Fibroblast of the aortic adventitia (primary cell): ENCODE measurements around the gene ZNF521. TPM values are rescaled to one million over a fixed set of nuclear protein-coding genes. Genes with fewer than 3 reads are reported as not detected.
A peak's percentile ranks its signal among the peaks of the same experiment; 100 is the strongest.

Source experiments
- DNase-seq: peaks from one replicate; pipeline ENCODE4 v3.0.0-alpha.2; 2010; ENCODE audit warnings: low read depth
- H3K4me3 ChIP-seq: 2 replicates; pipeline ENCODE4 v1.5.1; 2011; ENCODE audit warnings: low read depth, mild to moderate bottlenecking, control low read depth, low read length, moderate library complexity
- CTCF ChIP-seq: IDR thresholded peaks from 2 replicates; pipeline ENCODE4 v1.5.1; 2011; ENCODE audit warnings: mild to moderate bottlenecking, low read length, control low read depth, inconsistent platforms; ENCODE audit not compliant: insufficient read depth
- total RNA-seq: library from RNA; depleted of rRNA; stranded (reverse); fragments of >200 nt; gene quantifications from 2 replicates; pipeline ENCODE4 v1.2.3, GENCODE V29; 2012; ENCODE audit warnings: low replicate concordance

ZNF521 gene
- total RNA-seq, 1 donor: 35.7 TPM

- peak; percentile 41 for DNase-seq
- no peak overlapping the region for H3K4me3 ChIP-seq
- TF ChIP-seq CTCF: no peak
Observed at GRCh38 chr18:25262920-25263319, 89.0 kb downstream of the ZNF521 start.

GRCh38 chr18:25261768-25262167 lies 90.2 kb downstream of the ZNF521 start:
- DNase-seq: no peak
- no peak overlapping the region for H3K4me3 ChIP-seq
- no peak for TF ChIP-seq CTCF

GRCh38 chr18:25256439-25256838 lies 95.5 kb downstream of the ZNF521 start:
- no peak for TF ChIP-seq CTCF
- no peak overlapping the region for H3K4me3 ChIP-seq
- DNase-seq: no peak

GRCh38 chr18:25253779-25254178 lies 98.2 kb downstream of the ZNF521 start:
- no peak overlapping the region for H3K4me3 ChIP-seq
- no peak for TF ChIP-seq CTCF
- peak; percentile 20 for DNase-seq

- no peak for DNase-seq
- no peak overlapping the region for H3K4me3 ChIP-seq
- TF ChIP-seq CTCF: no peak
Observed at GRCh38 chr18:25253136-25253535, 98.8 kb downstream of the ZNF521 start.

- no peak for TF ChIP-seq CTCF
- DNase-seq: peak; percentile 36
- H3K4me3 ChIP-seq: no peak overlapping the region
Observed at GRCh38 chr18:25251068-25251467, 100.9 kb downstream of the ZNF521 start.

GRCh38 chr18:25250474-25250851 lies 101.5 kb downstream of the ZNF521 start:
- DNase-seq: peak; percentile 26
- no peak for TF ChIP-seq CTCF
- H3K4me3 ChIP-seq: no peak overlapping the region
